HepG2 (cell line): ENCODE data around the gene GARIN3. TPM values are rescaled to one million over a fixed set of nuclear protein-coding genes. Genes with fewer than 3 reads are reported as not detected.

Experiments
- ATAC-seq: fragments of 200-7000 bp; cut with Tn5 transposase; 3 replicates; pipeline ENCODE4 v1.9.1; 2020; ENCODE audit warnings: mild to moderate bottlenecking, moderate library complexity
- BruUV-seq: library from RNA; stranded (reverse); fragments of 400-500 nt; replicated peaks from 2 replicates; lab custom pipeline; 2021; lab: Mats Ljungman, UMichigan
- CTCF ChIA-PET: fragments of 300-600 bp; formaldehyde crosslinking; extraction: SDS; loops from one replicate; lab custom pipeline; 2021; ENCODE audit warnings: low total read pairs, inconsistent platforms, low intra/inter-chr PET ratio; lab: Yijun Ruan, JAX
- POLR2A ChIA-PET: fragments of 350-600 bp; sonication (Branson Sonifier 250); formaldehyde crosslinking; loops from one replicate; lab custom pipeline; 2020; ENCODE audit warnings: antibody characterized with exemption, inconsistent platforms; lab: Yijun Ruan, JAX
- DNase-seq: peaks from one replicate; pipeline ENCODE4 v3.0.0-alpha.2; 2015; ENCODE audit warnings: low spot score
- FAIRE-seq: peaks from 3 replicates; lab custom pipeline; 2011; peaks lifted over from hg19 to GRCh38; lab: Jason Lieb, UNC
- H2AFZ ChIP-seq: one replicate; pipeline ENCODE4 v1.6.1; 2011; ENCODE audit warnings: low read length, inconsistent platforms
- H3K27ac ChIP-seq: fragments of 300-600 bp; 3 replicates; pipeline ENCODE4 v1.8.0; 2011; ENCODE audit warnings: mixed run types, mild to moderate bottlenecking, mixed read lengths, low read length, inconsistent platforms; ENCODE audit not compliant: insufficient read depth; ENCODE audit errors: extremely low read length
- H3K27me3 ChIP-seq, 2 experiments: fragments of 200-600 bp in 1 of 2; 2 replicates in 1 of 2; 3 replicates in 1 of 2; pipeline versions ENCODE4 v1.6.0 to v1.8.0; 2011; ENCODE audit warnings: low read length in 2 of 2, mild to moderate bottlenecking in 2 of 2, moderate library complexity in 2 of 2, inconsistent platforms in 1 of 2; ENCODE audit not compliant: insufficient read depth in 2 of 2, control insufficient read depth in 1 of 2
- H3K36me3 ChIP-seq, 2 experiments: fragments of 200-600 bp in 1 of 2; replicated peaks in 1 of 2; 2 replicates in 1 of 2; 3 replicates in 1 of 2; pipeline versions ENCODE4 v1.5.1 to v1.8.0; 2011; ENCODE audit warnings: low read length in 2 of 2, inconsistent platforms in 1 of 2; ENCODE audit not compliant: insufficient read depth in 2 of 2, control insufficient read depth in 1 of 2
- H3K4me1 ChIP-seq: 2 replicates; pipeline ENCODE4 v1.5.1; 2012; ENCODE audit warnings: low read length, inconsistent platforms; ENCODE audit not compliant: insufficient read depth
- H3K4me2 ChIP-seq: 2 replicates; pipeline ENCODE4 v1.6.0; 2011; ENCODE audit warnings: low read depth, low read length, inconsistent platforms
- H3K4me3 ChIP-seq, 3 experiments: fragments of 200-600 bp in 1 of 3; sonication (generic), shearing (Covaris generic) in 1 of 3; replicated peaks in 1 of 3; 2 replicates each; pipeline ENCODE4 v1.5.1; 2011 to 2016; ENCODE audit warnings: low read length in 3 of 3, inconsistent platforms in 2 of 3, low read depth in 2 of 3, mild to moderate bottlenecking in 2 of 3, control low read depth in 1 of 3, mixed read lengths in 1 of 3; ENCODE audit not compliant: insufficient read depth in 1 of 3
- H3K79me2 ChIP-seq: one replicate; pipeline ENCODE4 v1.6.1; 2011; ENCODE audit warnings: low read length, inconsistent platforms; ENCODE audit not compliant: insufficient read depth
- H3K9ac ChIP-seq: 2 replicates; pipeline ENCODE4 v1.6.0; 2011; ENCODE audit warnings: mild to moderate bottlenecking, low read depth, low read length, inconsistent platforms; ENCODE audit not compliant: insufficient read depth
- H3K9me3 ChIP-seq: 2 replicates; pipeline ENCODE4 v1.5.1; 2012; ENCODE audit warnings: mild to moderate bottlenecking, low read length
- H4K20me1 ChIP-seq: 2 replicates; pipeline ENCODE4 v1.6.0; 2011; ENCODE audit warnings: inconsistent platforms, mild to moderate bottlenecking, low read length, moderate library complexity; ENCODE audit not compliant: insufficient read depth
- AKAP8 ChIP-seq: sonication (generic); formaldehyde crosslinking; IDR thresholded peaks from 2 replicates; pipeline ENCODE4 v1.5.1; 2020; ENCODE audit warnings: mild to moderate bottlenecking, missing genetic modification reagents
- ETV5 ChIP-seq: IDR thresholded peaks from 2 replicates; pipeline ENCODE4 v1.6.1; 2018; ENCODE audit warnings: missing biosample characterization, missing genetic modification reagents, inconsistent platforms, borderline replicate concordance
- HNF4A ChIP-seq: sonication (generic); formaldehyde crosslinking; IDR thresholded peaks from 2 replicates; pipeline ENCODE4 v1.4.0; 2020; ENCODE audit warnings: missing genetic modification reagents
- PRDM15 ChIP-seq: sonication (generic); formaldehyde crosslinking; IDR thresholded peaks from 2 replicates; pipeline ENCODE4 v1.4.0; 2020; ENCODE audit warnings: missing genetic modification reagents
- RFX3 ChIP-seq: IDR thresholded peaks from 2 replicates; pipeline ENCODE4 v1.6.1; 2016; ENCODE audit warnings: missing biosample characterization, missing genetic modification reagents
- SIX4 ChIP-seq: sonication (generic); formaldehyde crosslinking; IDR thresholded peaks from 2 replicates; pipeline ENCODE4 v1.4.0; 2020; ENCODE audit warnings: missing genetic modification reagents
- SMAD1 ChIP-seq: sonication (generic); formaldehyde crosslinking; IDR thresholded peaks from 2 replicates; pipeline ENCODE4 v1.4.0; 2020; ENCODE audit warnings: missing genetic modification reagents, low read depth, mild to moderate bottlenecking, borderline replicate concordance
- TRIM22 ChIP-seq: fragments of 450-650 bp; IDR thresholded peaks from 2 replicates; pipeline ENCODE4 v1.6.1; 2017
- U2AF1 ChIP-seq: fragments of 200-400 bp; formaldehyde crosslinking; optimal IDR thresholded peaks from 2 replicates; pipeline ENCODE3; 2017; ENCODE audit warnings: mild to moderate bottlenecking, low read depth, low read length
- ZC3H4 ChIP-seq: sonication (generic); formaldehyde crosslinking; IDR thresholded peaks from 2 replicates; pipeline ENCODE4 v1.4.0; 2020; ENCODE audit warnings: missing genetic modification reagents, borderline replicate concordance
- ZFP91 ChIP-seq: sonication (generic); formaldehyde crosslinking; IDR thresholded peaks from 2 replicates; pipeline ENCODE4 v1.9.0; 2022; ENCODE audit warnings: missing genetic modification reagents, mild to moderate bottlenecking, borderline replicate concordance
- ZNF329 ChIP-seq: sonication (generic); formaldehyde crosslinking; IDR thresholded peaks from 2 replicates; pipeline ENCODE4 v1.9.0; 2021; ENCODE audit warnings: low read depth, mild to moderate bottlenecking, missing genetic modification reagents
- ZNF337 ChIP-seq: sonication (generic); formaldehyde crosslinking; IDR thresholded peaks from 2 replicates; pipeline ENCODE4 v1.5.1; 2020; ENCODE audit warnings: missing genetic modification reagents, low read depth, mild to moderate bottlenecking, borderline replicate concordance
- ZNF501 ChIP-seq: sonication (generic); formaldehyde crosslinking; IDR thresholded peaks from 2 replicates; pipeline ENCODE4 v1.5.1; 2020; ENCODE audit warnings: mild to moderate bottlenecking, moderate library complexity, missing genetic modification reagents
- ZNF572 ChIP-seq: sonication (generic); formaldehyde crosslinking; IDR thresholded peaks from 2 replicates; pipeline ENCODE4 v1.5.1; 2020; ENCODE audit warnings: mild to moderate bottlenecking, missing genetic modification reagents
- WGBS: methylation state at CpG from one replicate; pipeline ENCODE4 v1.1.6; 2017; ENCODE audit warnings: low lambda C conversion rate; 5-methylcytosine and 5-hydroxymethylcytosine counted together
- in situ Hi-C: cut with HindIII; loops from 2 replicates; pipeline ENCODE4 v1.10.0; 2017; ENCODE audit warnings: low pct_unique_long_range_greater_than_20kb; ENCODE audit not compliant: extremely low pct_ligation_motif_present
- intact Hi-C: fragments of 100-400 bp; cut with micrococcal nuclease; formaldehyde crosslinking; loops from one replicate; pipeline ENCODE4 v1.10.0; 2022; ENCODE audit not compliant: unreplicated experiment
- polyA plus RNA-seq, 8 experiments: library from polyadenylated mRNA; depleted of rRNA in 3 of 8; stranded (reverse) in 7 of 8; unstranded in 1 of 8; fragments of >200 nt; fragmentation: Illumina TruSeq in 4 of 8; extraction: Trizol in 4 of 8; gene quantifications; 2 replicates each; pipeline versions ENCODE4 v1.2.1 to v1.2.3, GENCODE V29; 2011 to 2016; ENCODE audit warnings: low read depth in 4 of 8, missing spikeins in 1 of 8, mixed read lengths in 1 of 8; ENCODE audit not compliant: insufficient read depth in 1 of 8
- total RNA-seq, 5 experiments: library from RNA; depleted of rRNA; stranded (reverse); fragments of >200 nt; fragmentation: Illumina TruSeq; extraction: Trizol; gene quantifications; 2 replicates each; pipeline ENCODE4 v1.2.3, GENCODE V29; 2016; ENCODE audit warnings: low read depth in 1 of 5

Gene GARIN3
- total and polyA plus RNA-seq, 2 of the 13 experiments (the other 11 are each of a cell fraction or from before 2014, with no cell fraction given), result not detected

GRCh38 chr5:157214861-157215513, 48.9 kb upstream of the GARIN3 start:
- Histone ChIP-seq H4K20me1 (no peaks in the 10 kb centered on the region), H3K4me3 (no peak overlapping the region), H3K79me2 (no peaks in the 10 kb centered on the region), H3K9ac (no peak overlapping the region), H3K27ac (no peak overlapping the region), H3K4me2 (no peak overlapping the region), H3K4me1 (no peaks in the 10 kb centered on the region), H3K9me3 (no peaks in the 10 kb centered on the region), H3K36me3 (no peaks in the 10 kb centered on the region), H2AFZ (no peak overlapping the region), H3K27me3 (peaks cover 0 to 1% of the 10 kb centered on the region in 2 experiments; a peak in 1 of 5 replicates)
- no peak for ATAC-seq
- BruUV-seq, result no TSS peak
- ChIA-PET POLR2A (no interaction called here), CTCF (no interaction called here)
- no peak for FAIRE-seq
- TF ChIP-seq ZNF572 (CRISPR knock-in tag) (no peak), ZNF337 (no peak), TRIM22 (no peak), AKAP8 (CRISPR knock-in tag) (no peak), ZNF501 (no peak), ZNF329 (CRISPR knock-in tag) (no peak), ZFP91 (CRISPR knock-in tag) (no peak), ETV5 (no peak), RFX3 (CRISPR knock-in tag) (no peak), PRDM15 (CRISPR knock-in tag) (no peak), ZC3H4 (no peak), SMAD1 (CRISPR knock-in tag) (no peak), SIX4 (no peak), HNF4A (CRISPR knock-in tag) (no peak), U2AF1 (no peak)
- DNase-seq, result no peak
- in situ Hi-C loops (no loop called here), intact Hi-C loops (no loop called here)
- 43% methylated on average over 10 of the region's 10 CpGs for WGBS
